Embryonic facial prominence (tissue), 1 donor: Measurements from ENCODE around the gene RGS1.

ENCODE experiments used
- DNase-seq: peaks from one replicate; pipeline ENCODE4 v3.0.0-alpha.2; 2016; ENCODE audit errors: extremely low spot score

Gene RGS1

GRCh38 chr1:192553741-192554140 is 21.8 kb upstream of the RGS1 start:
- DNase-seq = no peak

- DNase-seq = no peak
Observed at GRCh38 chr1:192554904-192555303, 20.7 kb upstream of the RGS1 start.

- no peak for DNase-seq
Observed at GRCh38 chr1:192555399-192555798, 20.2 kb upstream of the RGS1 start.

- DNase-seq = no peak
Observed at GRCh38 chr1:192557841-192558595, 17.6 kb upstream of the RGS1 start.

DNA sequence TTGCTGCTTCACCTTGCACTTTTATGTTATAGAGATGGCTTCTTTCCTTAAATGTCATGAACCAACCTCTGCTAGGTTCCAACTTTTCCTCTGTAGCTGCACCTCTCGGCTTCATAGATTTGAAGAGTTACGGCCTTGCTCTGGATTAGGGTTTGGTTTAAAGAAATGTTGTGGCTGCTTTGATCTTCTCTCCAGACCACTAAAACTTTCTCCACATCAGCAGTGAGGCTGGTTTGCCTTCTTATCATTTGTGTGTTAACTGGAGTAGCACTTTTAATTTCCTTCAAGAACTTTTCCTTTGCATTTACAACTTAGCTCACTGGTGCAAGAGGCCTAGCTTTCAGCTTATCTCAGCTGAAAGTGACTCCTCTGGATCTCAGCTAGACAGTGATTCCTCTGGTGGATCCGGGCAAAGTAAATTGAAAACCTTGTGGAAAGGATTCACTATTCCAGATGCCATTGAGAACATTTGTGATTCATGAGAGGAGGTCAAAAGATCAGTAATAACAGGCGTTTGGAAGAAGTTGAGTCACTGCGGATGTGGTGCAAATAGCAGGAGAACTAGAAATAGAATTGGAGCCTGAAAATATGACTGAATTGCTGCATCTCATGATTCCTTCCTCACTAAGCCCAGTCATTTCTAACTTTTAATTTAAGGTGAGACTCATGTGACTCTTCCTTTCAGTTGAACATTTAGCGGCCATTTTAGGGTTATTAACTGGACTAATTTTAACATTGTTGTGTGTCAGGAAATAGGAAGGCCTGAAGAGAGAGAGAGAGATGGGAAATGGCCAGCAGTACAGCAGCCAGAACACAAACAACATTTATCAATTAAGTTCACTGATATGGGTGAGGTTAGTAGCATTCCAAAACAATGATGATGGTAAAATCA is 16.2 kb upstream of the RGS1 start:
- DNase-seq = no peak

- DNase-seq = no peak
Observed at GRCh38 chr1:192561301-192561700, 14.3 kb upstream of the RGS1 start.

DNA sequence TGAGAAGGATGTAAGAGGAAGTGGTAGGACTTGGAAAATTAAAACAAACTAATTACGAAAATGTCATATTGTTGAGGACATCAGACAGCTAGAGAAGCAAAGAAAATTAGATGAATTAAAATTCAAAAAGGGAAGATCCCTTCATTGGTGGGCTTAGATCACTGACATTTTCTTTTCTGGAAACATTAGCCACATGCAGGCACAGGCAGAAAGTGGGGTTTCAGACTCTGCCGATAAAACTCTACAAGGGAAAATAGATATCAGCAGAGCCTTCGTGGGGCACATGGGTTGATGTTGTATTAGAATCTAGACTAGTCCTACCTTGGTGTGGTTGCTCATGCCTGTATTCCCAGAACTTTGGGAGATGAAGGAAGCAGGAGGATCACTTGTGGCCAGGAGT is 12.4 kb upstream of the RGS1 start:
- DNase-seq = no peak

- no peak for DNase-seq
Observed at GRCh38 chr1:192564099-192564498, 11.5 kb upstream of the RGS1 start.

- DNase-seq = no peak
Observed at GRCh38 chr1:192565946-192566345, 9.6 kb upstream of the RGS1 start.

DNA sequence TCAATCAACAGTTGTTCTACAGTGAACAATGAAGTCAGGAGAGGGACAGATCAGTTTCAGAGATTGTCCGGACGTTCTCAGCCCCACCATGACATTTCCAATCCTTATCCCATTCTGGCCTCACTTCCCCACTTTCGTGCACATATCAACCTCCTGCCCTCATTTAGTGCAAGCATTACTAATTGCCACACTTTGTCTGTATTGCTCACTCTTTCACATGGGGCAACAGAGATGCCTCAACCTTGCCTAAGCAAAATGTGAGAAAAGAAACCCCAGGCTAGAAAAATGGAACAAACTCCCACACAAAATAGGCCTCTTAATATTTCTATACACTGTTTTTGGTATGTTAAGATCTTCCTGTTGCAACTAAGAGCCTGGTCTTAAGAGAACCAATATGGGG is 8.9 kb upstream of the RGS1 start:
- DNase-seq = no peak

- DNase-seq = no peak
Observed at GRCh38 chr1:192568063-192568462, 7.5 kb upstream of the RGS1 start.

GRCh38 chr1:192571668-192572067 is 3.9 kb upstream of the RGS1 start:
- DNase-seq = no peak

DNA sequence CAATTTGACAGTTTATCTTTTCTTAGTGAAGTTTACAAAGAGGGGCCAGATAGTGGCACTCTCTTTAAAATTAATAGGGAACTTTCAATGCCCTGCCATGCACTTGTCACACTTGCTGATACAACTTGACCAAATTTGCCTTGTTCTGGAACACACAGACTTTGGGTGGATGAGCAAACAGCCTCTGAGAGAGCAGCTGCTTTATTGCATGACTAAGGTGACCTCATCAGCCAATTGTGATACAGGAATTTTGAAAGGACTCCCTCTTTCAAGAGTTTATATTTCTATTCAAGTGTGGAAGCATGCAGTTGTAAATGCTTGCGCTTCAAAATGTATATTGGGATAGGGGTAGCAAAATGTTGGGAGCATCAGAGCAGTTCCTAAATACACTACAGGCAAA is 2.1 kb upstream of the RGS1 start:
- DNase-seq = no peak

- DNase-seq = no peak
Observed at GRCh38 chr1:192574073-192574472, 1.5 kb upstream of the RGS1 start.

DNA sequence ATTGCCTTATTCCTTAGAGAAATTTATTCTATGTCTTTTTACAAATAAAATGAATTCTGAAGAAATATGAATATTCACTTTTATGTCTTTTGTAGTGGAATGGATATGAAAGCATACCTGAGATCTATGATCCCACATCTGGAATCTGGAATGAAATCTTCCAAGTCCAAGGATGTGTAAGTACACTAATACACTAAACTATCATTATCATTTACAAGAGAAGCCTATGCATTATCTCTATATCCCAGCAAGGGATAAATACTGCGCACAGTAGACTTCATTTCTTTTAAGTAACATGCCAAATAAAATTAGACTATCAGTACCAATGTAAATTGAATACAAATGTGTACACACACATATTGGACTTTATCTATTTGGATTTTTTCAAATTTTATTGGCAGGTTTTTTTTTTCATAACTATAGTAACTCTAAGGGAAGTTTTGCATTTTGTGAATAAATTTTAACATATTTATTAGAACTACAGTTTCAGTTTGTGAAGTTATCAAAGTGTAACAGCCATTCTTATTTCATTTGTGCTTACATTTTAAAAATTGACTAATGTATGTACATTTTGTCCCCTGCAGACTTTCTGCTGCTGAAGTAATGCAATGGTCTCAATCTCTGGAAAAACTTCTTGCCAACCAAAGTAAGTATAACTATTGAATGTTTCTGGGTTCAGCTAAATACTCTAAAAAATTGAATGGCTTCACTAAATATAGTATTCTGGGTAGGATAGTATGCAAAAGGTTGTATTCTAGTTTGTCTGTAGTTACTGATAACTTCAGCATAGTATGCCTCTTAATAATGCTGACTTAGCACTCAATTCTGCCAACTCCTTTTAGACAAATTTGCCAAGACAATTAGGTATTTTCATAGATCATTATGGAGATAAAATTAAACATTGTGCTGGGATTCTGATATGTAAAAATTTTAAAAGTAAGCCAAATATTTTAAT is 894 bp downstream of the RGS1 start:
- DNase-seq = no peak

DNA sequence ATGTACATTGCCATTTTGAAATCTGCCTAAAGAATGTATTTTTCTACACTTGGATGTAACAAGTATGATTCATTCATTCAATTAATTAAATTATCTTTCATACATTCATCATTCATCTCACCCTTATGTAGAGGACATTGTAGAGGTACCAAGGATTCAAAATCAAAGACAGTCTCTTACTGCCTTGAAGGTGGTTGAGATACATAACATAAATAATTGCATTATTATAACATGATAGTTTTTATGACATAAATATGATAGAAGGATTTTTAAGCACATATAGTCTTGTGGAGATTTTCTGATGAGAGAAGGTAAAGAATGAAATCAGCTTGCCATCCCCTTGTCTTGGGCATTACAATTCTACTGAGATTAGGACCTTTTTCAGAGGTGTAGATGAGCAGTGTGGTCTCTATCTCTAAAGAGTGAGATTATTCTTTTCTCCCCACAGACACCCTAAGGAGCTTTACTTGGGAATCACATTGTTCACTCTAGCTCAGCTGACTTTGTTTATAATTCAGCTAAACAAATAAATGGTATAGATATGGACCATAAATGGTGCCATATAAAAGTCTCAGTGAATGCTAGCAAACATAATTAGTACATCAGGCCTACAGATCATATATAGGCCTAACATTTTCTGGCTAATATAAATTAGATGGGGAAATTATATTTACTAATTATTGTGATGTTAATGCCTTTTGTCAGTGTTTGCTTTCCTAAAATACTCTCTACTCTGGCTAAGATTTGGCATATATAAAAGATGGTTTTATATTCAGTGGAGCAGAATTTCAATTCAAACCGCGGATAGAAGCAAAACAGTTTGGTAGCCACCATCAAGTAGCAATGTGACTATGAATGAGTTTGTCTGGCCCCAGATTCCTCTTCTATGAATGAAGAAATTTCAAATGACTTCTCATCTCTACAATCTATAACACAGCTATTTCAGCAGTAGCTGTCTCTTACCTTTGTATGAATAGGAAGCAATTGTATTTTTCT is 1.9 kb downstream of the RGS1 start:
- DNase-seq = no peak

DNA sequence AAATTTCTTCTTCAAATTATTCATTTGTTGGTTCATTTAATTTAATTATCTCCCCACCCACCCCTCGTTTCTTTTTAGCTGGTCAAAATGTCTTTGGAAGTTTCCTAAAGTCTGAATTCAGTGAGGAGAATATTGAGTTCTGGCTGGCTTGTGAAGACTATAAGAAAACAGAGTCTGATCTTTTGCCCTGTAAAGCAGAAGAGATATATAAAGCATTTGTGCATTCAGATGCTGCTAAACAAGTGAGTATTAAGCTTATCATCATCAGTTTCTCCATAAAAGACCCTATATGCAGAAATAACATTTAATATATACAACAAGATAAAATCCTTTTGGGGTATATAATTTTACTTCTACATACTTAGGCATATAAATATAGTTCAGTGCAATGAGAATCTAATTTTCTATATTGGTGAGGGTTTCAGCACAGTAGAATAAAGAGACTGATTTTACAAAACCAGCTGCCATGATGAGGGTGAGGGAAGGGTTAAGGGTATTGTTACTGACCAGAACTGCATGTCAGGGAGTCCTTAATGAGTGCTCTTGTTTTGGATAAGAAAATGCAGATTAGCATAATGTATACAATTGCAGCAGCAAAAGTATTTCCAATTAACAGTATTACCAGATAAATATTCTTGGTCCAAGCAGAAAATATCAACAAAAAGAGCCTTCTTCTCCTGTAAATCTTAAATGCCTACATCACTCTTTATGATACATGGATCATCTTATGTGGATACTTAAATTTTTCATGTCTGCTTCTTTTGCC is 2.8 kb downstream of the RGS1 start:
- DNase-seq = no peak

GRCh38 chr1:192579010-192579738 is 3.6 kb downstream of the RGS1 start:
- no peak for DNase-seq

- no peak for DNase-seq
Observed at GRCh38 chr1:192580351-192580962, 4.9 kb downstream of the RGS1 start.
